ENCODE results near the gene CD70. TPM values are rescaled to one million over a fixed set of nuclear protein-coding genes. Genes with fewer than 3 reads are reported as not detected.
"Not testable (repeated sequence)": the region's sequence is repeated elsewhere in the genome, so short reads cannot be mapped to it uniquely, and the experiment has no call there.

CD70 gene
- total RNA-seq, 1 experiment from 2014 or later = 131 TPM

- in situ Hi-C loops (cut with HindIII; ENCODE audit: low sequenced_read_pairs) = no loop called here
- DNase-seq (ENCODE audit: low spot score) = peak; percentile 12
These were observed 13.3 kb downstream of the CD70 start for GRCh38 chr19:6577476-6578125.

- in situ Hi-C loops (cut with HindIII; ENCODE audit: low sequenced_read_pairs) = no loop called here
- no peak for DNase-seq (ENCODE audit: low spot score)
These were observed 14.0 kb downstream of the CD70 start for GRCh38 chr19:6576869-6577475.

GRCh38 chr19:6573350-6573749 lies 17.6 kb downstream of the CD70 start:
- DNase-seq (ENCODE audit: low spot score) = no peak
- in situ Hi-C loops (cut with HindIII; ENCODE audit: low sequenced_read_pairs) = no loop called here

GRCh38 chr19:6572217-6572616 lies 18.7 kb downstream of the CD70 start:
- in situ Hi-C loops (cut with HindIII; ENCODE audit: low sequenced_read_pairs) = no loop called here
- DNase-seq (ENCODE audit: low spot score) = no peak

- no peak for DNase-seq (ENCODE audit: low spot score)
- in situ Hi-C loops (cut with HindIII; ENCODE audit: low sequenced_read_pairs) = no loop called here
These were observed 19.8 kb downstream of the CD70 start for GRCh38 chr19:6571167-6571566.

GRCh38 chr19:6570764-6571163 lies 20.2 kb downstream of the CD70 start:
- in situ Hi-C loops (cut with HindIII; ENCODE audit: low sequenced_read_pairs) = no loop called here
- DNase-seq (ENCODE audit: low spot score) = no peak

- in situ Hi-C loops (cut with HindIII; ENCODE audit: low sequenced_read_pairs) = no loop called here
- DNase-seq (ENCODE audit: low spot score) = no peak
These were observed 22.1 kb downstream of the CD70 start for GRCh38 chr19:6568816-6569215.

- DNase-seq (ENCODE audit: low spot score) = no peak
- in situ Hi-C loops (cut with HindIII; ENCODE audit: low sequenced_read_pairs) = no loop called here
These were observed 22.9 kb downstream of the CD70 start for GRCh38 chr19:6568010-6568526.

- DNase-seq (ENCODE audit: low spot score); in situ Hi-C loops (cut with HindIII; ENCODE audit: low sequenced_read_pairs): not testable (repeated sequence)
These were observed 24.2 kb downstream of the CD70 start for GRCh38 chr19:6566727-6567126.

GRCh38 chr19:6564393-6564792 lies 26.6 kb downstream of the CD70 start:
- in situ Hi-C loops (cut with HindIII; ENCODE audit: low sequenced_read_pairs) = no loop called here
- DNase-seq (ENCODE audit: low spot score) = no peak

GRCh38 chr19:6562437-6562836 lies 28.5 kb downstream of the CD70 start:
- in situ Hi-C loops (cut with HindIII; ENCODE audit: low sequenced_read_pairs); DNase-seq (ENCODE audit: low spot score): not testable (repeated sequence)

- no peak for DNase-seq (ENCODE audit: low spot score)
- in situ Hi-C loops (cut with HindIII; ENCODE audit: low sequenced_read_pairs) = no loop called here
These were observed 34.3 kb downstream of the CD70 start for GRCh38 chr19:6556480-6557195.

- in situ Hi-C loops (cut with HindIII; ENCODE audit: low sequenced_read_pairs) = no loop called here
- DNase-seq (ENCODE audit: low spot score) = no peak
These were observed 34.9 kb downstream of the CD70 start for GRCh38 chr19:6556043-6556449.

- in situ Hi-C loops (cut with HindIII; ENCODE audit: low sequenced_read_pairs) = no loop called here
- DNase-seq (ENCODE audit: low spot score) = no peak
These were observed 39.1 kb downstream of the CD70 start for GRCh38 chr19:6551607-6552450.

GRCh38 chr19:6551091-6551490 lies 39.9 kb downstream of the CD70 start:
- in situ Hi-C loops (cut with HindIII; ENCODE audit: low sequenced_read_pairs) = no loop called here
- DNase-seq (ENCODE audit: low spot score) = no peak

GRCh38 chr19:6550679-6551078 lies 40.3 kb downstream of the CD70 start:
- DNase-seq (ENCODE audit: low spot score); in situ Hi-C loops (cut with HindIII; ENCODE audit: low sequenced_read_pairs): not testable (repeated sequence)

GRCh38 chr19:6543866-6544347 lies 47.0 kb downstream of the CD70 start:
- in situ Hi-C loops (cut with HindIII; ENCODE audit: low sequenced_read_pairs) = no loop called here

GRCh38 chr19:6540918-6541689 lies 49.8 kb downstream of the CD70 start:
- in situ Hi-C loops (cut with HindIII; ENCODE audit: low sequenced_read_pairs) = no loop called here
- DNase-seq (ENCODE audit: low spot score) = no peak

More at GRCh38 chr19:6543866-6544347, 47.0 kb downstream of the CD70 start:
- DNase-seq (ENCODE audit: low spot score) = no peak
